Liver (tissue), 9 donors: ENCODE results near the gene SIRT7. TPM values are rescaled to one million over a fixed set of nuclear protein-coding genes. Genes with fewer than 3 reads are reported as not detected.

Experiments used
- DNase-seq: peaks from one replicate; pipeline ENCODE4 v3.0.0-alpha.2; 2017; ENCODE audit warnings: low spot score
- H3K27ac ChIP-seq, 2 donors: one replicate each; pipeline ENCODE4 v1.7.0; 2013; ENCODE audit warnings: inconsistent platforms in 2 of 2, low read length in 2 of 2, control low read depth in 1 of 2, low read depth in 1 of 2, mild to moderate bottlenecking in 1 of 2
- H3K27me3 ChIP-seq, 4 donors: one replicate each; pipeline versions ENCODE4 v1.6.1 to v1.7.0; 2013; ENCODE audit warnings: low read length in 3 of 4, inconsistent platforms in 1 of 4, mild to moderate bottlenecking in 1 of 4, moderate library complexity in 1 of 4; ENCODE audit not compliant: control insufficient read depth in 4 of 4, insufficient read depth in 4 of 4
- H3K36me3 ChIP-seq, 4 donors: one replicate each; pipeline versions ENCODE4 v1.6.1 to v1.7.0; 2013; ENCODE audit warnings: low read length in 3 of 4, mild to moderate bottlenecking in 3 of 4, low read depth in 1 of 4, moderate library complexity in 1 of 4; ENCODE audit not compliant: control insufficient read depth in 4 of 4, insufficient read depth in 3 of 4
- H3K4me1 ChIP-seq, 4 donors: one replicate each; pipeline versions ENCODE4 v1.6.1 to v1.7.0; 2013; ENCODE audit warnings: low read length in 3 of 4, mild to moderate bottlenecking in 3 of 4, moderate library complexity in 1 of 4; ENCODE audit not compliant: control insufficient read depth in 4 of 4, insufficient read depth in 4 of 4
- H3K4me3 ChIP-seq, 3 donors: one replicate each; pipeline versions ENCODE4 v1.6.1 to v1.7.0; 2013; ENCODE audit warnings: low read length in 3 of 3, control low read depth in 1 of 3, low read depth in 1 of 3, mild to moderate bottlenecking in 1 of 3
- H3K9ac ChIP-seq, 2 donors: one replicate each; pipeline ENCODE4 v1.7.0; 2013; ENCODE audit warnings: low read length in 2 of 2, mild to moderate bottlenecking in 2 of 2, moderate library complexity in 2 of 2, control low read depth in 1 of 2, low read depth in 1 of 2
- H3K9me3 ChIP-seq, 4 donors: one replicate each; pipeline versions ENCODE4 v1.6.1 to v1.7.0; 2013; ENCODE audit warnings: low read length in 3 of 4; ENCODE audit not compliant: control insufficient read depth in 4 of 4
- ATF3 ChIP-seq: IDR thresholded peaks from 2 replicates; pipeline ENCODE4 v1.6.1; 2016; ENCODE audit warnings: antibody characterized with exemption
- EGR1 ChIP-seq, 2 donors: IDR thresholded peaks; 2 replicates each; pipeline ENCODE4 v1.6.1; 2016 to 2018; ENCODE audit warnings: antibody characterized with exemption in 2 of 2, low read depth in 2 of 2
- FOXA1 ChIP-seq: IDR thresholded peaks from 2 replicates; pipeline ENCODE4 v1.6.1; 2016; ENCODE audit warnings: antibody characterized with exemption
- GABPA ChIP-seq, 2 donors: IDR thresholded peaks in 1 of 2; conservative IDR thresholded peaks in 1 of 2; 2 replicates each; pipeline ENCODE4 v1.6.1; 2016; ENCODE audit warnings: antibody characterized with exemption in 2 of 2, mild to moderate bottlenecking in 1 of 2, moderate library complexity in 1 of 2
- HNF4A ChIP-seq, 2 donors: conservative IDR thresholded peaks; 2 replicates each; pipeline ENCODE4 v1.6.1; 2016; ENCODE audit warnings: antibody characterized with exemption in 2 of 2, mild to moderate bottlenecking in 2 of 2
- JUND ChIP-seq, 2 donors: IDR thresholded peaks; 2 replicates each; pipeline ENCODE4 v1.6.1; 2016; ENCODE audit warnings: antibody characterized with exemption in 2 of 2
- NR2F2 ChIP-seq: IDR thresholded peaks from 2 replicates; pipeline ENCODE4 v1.6.1; 2016; ENCODE audit warnings: antibody characterized with exemption
- RAD21 ChIP-seq, 2 donors: IDR thresholded peaks; 2 replicates each; pipeline ENCODE4 v1.6.1; 2016; ENCODE audit warnings: antibody characterized with exemption in 2 of 2, mild to moderate bottlenecking in 2 of 2
- RXRA ChIP-seq, 2 donors: IDR thresholded peaks; 2 replicates each; pipeline ENCODE4 v1.6.1; 2017 to 2018; ENCODE audit warnings: antibody characterized with exemption in 2 of 2, mild to moderate bottlenecking in 1 of 2
- SP1 ChIP-seq: IDR thresholded peaks from 2 replicates; pipeline ENCODE4 v1.6.1; 2018; ENCODE audit warnings: antibody characterized with exemption, mild to moderate bottlenecking
- TAF1 ChIP-seq: conservative IDR thresholded peaks from 2 replicates; pipeline ENCODE4 v1.6.1; 2016; ENCODE audit warnings: antibody characterized with exemption, mild to moderate bottlenecking
- YY1 ChIP-seq: IDR thresholded peaks from 2 replicates; pipeline ENCODE4 v1.6.1; 2016; ENCODE audit warnings: antibody characterized with exemption, mild to moderate bottlenecking
- ZBTB33 ChIP-seq: IDR thresholded peaks from 2 replicates; pipeline ENCODE4 v1.6.1; 2016; ENCODE audit warnings: antibody characterized with exemption
- WGBS: extraction: QIAGEN DNeasy Blood & Tissue Kit; methylation state at CpG from one replicate; pipeline ENCODE4 v1.1.7; 2013; 5-methylcytosine and 5-hydroxymethylcytosine counted together
- polyA plus RNA-seq, 2 donors: library from polyadenylated mRNA; stranded (reverse) in 1 of 2; unstranded in 1 of 2; fragments of 200-250 nt in 1 of 2; fragments of >200 nt in 1 of 2; fragmentation: Nextera tagmentation in 1 of 2; extraction: Ambion mirVana in 1 of 2; gene quantifications; one replicate each; pipeline versions ENCODE4 v1.2.1 to v1.2.3, GENCODE V29; 2013 to 2015
- total RNA-seq, 2 donors: library from RNA; depleted of rRNA; stranded (reverse); fragments of >200 nt; gene quantifications; one replicate each; pipeline ENCODE4 v1.2.3, GENCODE V29; 2014
- donor health status: healthy.
- donor health status: healthy.
- donor health status: healthy.
- donor health status: healthy.
- donor health status: healthy.

SIRT7 gene
- total and polyA plus RNA-seq, 4 donors, result 7.1 to 16.5 (median 11.5) TPM

- no peak for TF ChIP-seq RAD21 (IDR thresholded peaks at IDR 0.05)
- TF ChIP-seq ATF3, result no peak
- TF ChIP-seq ZBTB33, result no peak
- TF ChIP-seq JUND (IDR thresholded peaks at IDR 0.05), result no peak
- TF ChIP-seq GABPA (IDR thresholded peaks at IDR 0.05 in 1 of 2, conservative IDR thresholded peaks at IDR 0.05 in 1 of 2), result no peak
- TF ChIP-seq TAF1, result no peak
- no peak for TF ChIP-seq YY1
- no peak for TF ChIP-seq HNF4A (conservative IDR thresholded peaks at IDR 0.05)
- no peak for TF ChIP-seq RXRA (IDR thresholded peaks at IDR 0.05)
- TF ChIP-seq SP1, result no peak
- TF ChIP-seq NR2F2, result no peak
Measured at GRCh38 chr17:81934098-81934757, 16.3 kb upstream of the SIRT7 start (continued).

- Histone ChIP-seq H3K27ac (no peak overlapping the region), H3K9me3 (no peaks in the 10 kb centered on the region), H3K27me3 (no peaks in the 10 kb centered on the region), H3K4me1 (peaks cover 8 to 25% (median 13%) of the 10 kb centered on the region in 4 donors), H3K36me3 (no peaks in the 10 kb centered on the region), H3K9ac (no peak overlapping the region), H3K4me3 (no peak overlapping the region)
- WGBS, result 93% methylated on average over 14 of the region's 14 CpGs
- TF ChIP-seq FOXA1 (no peak), ATF3 (no peak), ZBTB33 (no peak), EGR1 (IDR thresholded peaks at IDR 0.05; ENCODE audit: low read depth in 2 of 2) (no peak), HNF4A (conservative IDR thresholded peaks at IDR 0.05) (no peak), RAD21 (IDR thresholded peaks at IDR 0.05) (no peak)
- no peak for DNase-seq
Measured at GRCh38 chr17:81933178-81933699, 15.3 kb upstream of the SIRT7 start.

GRCh38 chr17:81932333-81932983, 14.5 kb upstream of the SIRT7 start:
- no peak for DNase-seq
- Histone ChIP-seq H3K27ac (no peak overlapping the region), H3K9ac (no peak overlapping the region), H3K36me3 (no peaks in the 10 kb centered on the region), H3K4me3 (no peak overlapping the region), H3K9me3 (no peaks in the 10 kb centered on the region), H3K4me1 (peaks cover 8 to 30% (median 18%) of the 10 kb centered on the region in 4 donors), H3K27me3 (no peaks in the 10 kb centered on the region)
- TF ChIP-seq HNF4A (conservative IDR thresholded peaks at IDR 0.05) (no peak), EGR1 (IDR thresholded peaks at IDR 0.05; ENCODE audit: low read depth in 2 of 2) (no peak), YY1 (no peak), SP1 (no peak), ATF3 (no peak), TAF1 (no peak), FOXA1 (no peak), NR2F2 (no peak), GABPA (IDR thresholded peaks at IDR 0.05 in 1 of 2, conservative IDR thresholded peaks at IDR 0.05 in 1 of 2) (no peak)
- 82% methylated on average over 9 of the region's 9 CpGs for WGBS
